Ascending aorta (tissue), 2 donors: ENCODE results near the gene C10orf90. TPM values are rescaled to one million over a fixed set of nuclear protein-coding genes. Genes with fewer than 3 reads are reported as not detected.

ENCODE experiments used
- DNase-seq, 2 donors: peaks; one replicate each; pipeline ENCODE4 v3.0.0-alpha.2; 2019; ENCODE audit warnings: low spot score in 2 of 2
- H3K27ac ChIP-seq, 2 donors: fragments of 200-600 bp; sonication (generic); one replicate each; pipeline ENCODE4 v1.5.1; 2016 to 2017; ENCODE audit warnings: mild to moderate bottlenecking in 1 of 2
- H3K27me3 ChIP-seq: fragments of 200-600 bp; sonication (generic); one replicate; pipeline ENCODE4 v1.5.1; 2017
- H3K36me3 ChIP-seq, 2 donors: fragments of 200-600 bp; sonication (generic); one replicate each; pipeline ENCODE4 v1.5.1; 2016
- H3K4me1 ChIP-seq, 2 donors: fragments of 200-600 bp; sonication (generic); one replicate each; pipeline ENCODE4 v1.5.1; 2016 to 2017; ENCODE audit warnings: mild to moderate bottlenecking in 1 of 2
- H3K4me3 ChIP-seq, 2 donors: fragments of 200-600 bp; sonication (generic); one replicate each; pipeline ENCODE4 v1.5.1; 2016 to 2017; ENCODE audit warnings: mild to moderate bottlenecking in 1 of 2
- H3K9me3 ChIP-seq, 2 donors: fragments of 200-600 bp; sonication (generic); one replicate each; pipeline ENCODE4 v1.5.1; 2016
- intact Hi-C: fragments of 100-400 bp; cut with DNase I; formaldehyde crosslinking; loops from one replicate; pipeline ENCODE4 v1.15.1; 2023
- total RNA-seq: library from RNA; depleted of rRNA; stranded (reverse); fragments of >200 nt; gene quantifications from one replicate; pipeline ENCODE4 v1.1.0, GENCODE V29; 2016
- TF ChIP-seq, protein P1 (sequence below), 3 experiments: fragments of 200-600 bp in 2 of 3; fragments of 450-650 bp in 1 of 3; sonication (generic) in 2 of 3; IDR thresholded peaks; one replicate each; pipeline ENCODE4 v1.5.1; 2016 to 2019; ENCODE audit warnings: antibody characterized with exemption in 3 of 3, mild to moderate bottlenecking in 1 of 3, moderate library complexity in 1 of 3

The C10orf90 gene
- total RNA-seq, 1 donor from 2014 or later: not detected

DNA sequence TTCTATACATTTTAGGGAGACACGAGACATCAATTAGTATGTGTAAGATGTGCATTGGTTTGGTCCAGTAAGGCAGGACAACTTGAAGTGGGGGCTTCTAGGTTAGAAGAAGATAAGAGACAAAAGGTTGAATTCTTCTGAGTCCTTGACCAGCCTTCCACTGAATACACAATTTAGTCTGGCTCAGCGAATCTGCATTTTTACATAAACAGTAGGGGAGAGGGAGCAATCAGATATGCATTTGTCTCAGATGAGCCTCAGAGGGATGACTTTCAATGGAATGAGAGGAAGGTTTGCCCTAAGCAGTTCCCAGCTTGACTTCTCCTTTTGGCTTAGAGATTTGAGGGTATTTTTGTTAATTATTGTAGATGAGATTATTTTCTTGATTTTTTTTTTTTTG, 20.0 kb upstream of the C10orf90 start:
- no peak overlapping the region for H3K27ac ChIP-seq
- no peaks in the 10 kb centered on the region for H3K27me3 ChIP-seq
- H3K4me3 ChIP-seq: no peak overlapping the region
- no peaks in the 10 kb centered on the region for H3K9me3 ChIP-seq
- intact Hi-C loops: no loop called here
- TF ChIP-seq, protein P1, sequence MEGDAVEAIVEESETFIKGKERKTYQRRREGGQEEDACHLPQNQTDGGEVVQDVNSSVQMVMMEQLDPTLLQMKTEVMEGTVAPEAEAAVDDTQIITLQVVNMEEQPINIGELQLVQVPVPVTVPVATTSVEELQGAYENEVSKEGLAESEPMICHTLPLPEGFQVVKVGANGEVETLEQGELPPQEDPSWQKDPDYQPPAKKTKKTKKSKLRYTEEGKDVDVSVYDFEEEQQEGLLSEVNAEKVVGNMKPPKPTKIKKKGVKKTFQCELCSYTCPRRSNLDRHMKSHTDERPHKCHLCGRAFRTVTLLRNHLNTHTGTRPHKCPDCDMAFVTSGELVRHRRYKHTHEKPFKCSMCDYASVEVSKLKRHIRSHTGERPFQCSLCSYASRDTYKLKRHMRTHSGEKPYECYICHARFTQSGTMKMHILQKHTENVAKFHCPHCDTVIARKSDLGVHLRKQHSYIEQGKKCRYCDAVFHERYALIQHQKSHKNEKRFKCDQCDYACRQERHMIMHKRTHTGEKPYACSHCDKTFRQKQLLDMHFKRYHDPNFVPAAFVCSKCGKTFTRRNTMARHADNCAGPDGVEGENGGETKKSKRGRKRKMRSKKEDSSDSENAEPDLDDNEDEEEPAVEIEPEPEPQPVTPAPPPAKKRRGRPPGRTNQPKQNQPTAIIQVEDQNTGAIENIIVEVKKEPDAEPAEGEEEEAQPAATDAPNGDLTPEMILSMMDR (IDR thresholded peaks at IDR 0.05): no peak
- no peaks in the 10 kb centered on the region for H3K4me1 ChIP-seq
- DNase-seq: no peak
- no peaks in the 10 kb centered on the region for H3K36me3 ChIP-seq

DNA sequence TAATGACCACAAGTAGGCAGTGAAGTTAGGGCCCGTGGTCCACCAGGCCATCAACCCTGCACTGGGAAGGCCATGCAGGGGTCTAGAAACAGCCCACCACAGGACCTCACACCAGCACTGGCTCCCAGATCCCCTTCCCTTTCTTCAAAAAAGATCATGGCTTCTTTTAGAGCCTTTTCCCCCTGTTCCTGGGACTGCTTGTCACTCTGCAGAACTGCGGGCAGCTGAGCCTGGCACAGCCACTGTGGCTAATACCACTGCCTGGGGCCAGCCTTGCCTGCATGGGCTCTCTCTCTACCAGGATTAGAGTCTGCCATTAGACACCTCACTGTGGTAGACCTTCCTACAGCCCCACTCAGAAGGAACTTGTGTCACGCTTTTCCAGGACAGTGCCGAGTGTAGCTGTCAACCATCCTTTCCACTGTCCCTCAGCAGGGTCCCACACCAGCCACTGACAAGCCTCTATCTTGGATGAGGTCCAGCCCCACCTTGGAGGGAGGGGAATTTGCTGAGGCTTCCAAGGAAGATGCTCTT, 19.0 kb upstream of the C10orf90 start:
- intact Hi-C loops: no loop called here
- Histone ChIP-seq H3K4me3 (no peak overlapping the region), H3K4me1 (no peaks in the 10 kb centered on the region), H3K27me3 (no peaks in the 10 kb centered on the region), H3K36me3 (no peaks in the 10 kb centered on the region), H3K9me3 (no peaks in the 10 kb centered on the region), H3K27ac (no peak overlapping the region)
- no peak for DNase-seq
- TF ChIP-seq, protein P1 (IDR thresholded peaks at IDR 0.05): no peak

DNA sequence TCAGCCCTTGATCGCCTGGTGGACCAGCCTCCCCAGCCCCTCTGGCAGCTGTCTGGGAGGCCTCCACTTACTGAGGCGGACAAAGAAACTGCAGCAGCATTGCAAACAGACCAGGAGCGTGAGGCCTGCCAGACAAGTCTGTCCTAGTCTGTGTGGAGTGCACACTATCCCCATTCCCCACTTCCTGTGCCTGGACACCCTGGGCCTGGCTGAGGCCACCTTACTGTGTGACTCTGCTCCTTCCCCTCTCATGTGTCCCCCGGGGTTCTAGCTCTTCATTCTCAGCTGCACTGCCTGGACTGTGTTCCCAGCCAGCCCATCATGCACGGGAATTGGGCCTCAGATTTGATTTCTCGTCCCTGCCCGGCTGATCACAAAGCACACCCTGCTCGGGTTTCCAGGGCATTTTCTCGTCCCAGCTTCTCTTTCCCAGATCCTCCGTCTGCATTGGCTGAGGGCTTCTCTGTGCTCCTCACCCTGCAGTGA, 16.7 kb upstream of the C10orf90 start:
- H3K4me1 ChIP-seq: no peaks in the 10 kb centered on the region
- H3K4me3 ChIP-seq: no peak overlapping the region
- no peak overlapping the region for H3K27ac ChIP-seq
- no peaks in the 10 kb centered on the region for H3K36me3 ChIP-seq
- intact Hi-C loops: no loop called here
- no peaks in the 10 kb centered on the region for H3K9me3 ChIP-seq
- no peaks in the 10 kb centered on the region for H3K27me3 ChIP-seq
- no peak for DNase-seq
- TF ChIP-seq, protein P1 (IDR thresholded peaks at IDR 0.05): no peak

DNA sequence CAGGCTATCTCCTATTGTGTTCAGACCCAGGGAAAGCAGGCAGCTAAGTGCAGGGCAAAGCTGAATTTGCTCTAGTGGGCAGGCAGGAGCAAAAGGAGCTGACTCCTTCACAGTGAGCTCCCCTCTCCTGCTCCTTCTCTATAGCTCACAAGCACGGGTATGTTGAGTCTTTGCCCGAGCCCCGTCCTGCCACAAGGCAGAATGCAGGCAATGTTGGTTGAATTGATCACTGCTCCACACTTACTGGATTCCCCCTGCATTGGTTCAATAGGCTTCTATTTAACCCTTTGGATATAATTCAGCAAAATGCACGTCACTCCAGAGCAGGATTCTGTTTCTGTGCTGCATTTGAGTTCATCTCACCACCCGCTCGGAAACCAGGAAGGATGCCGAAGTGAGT, 16.2 kb upstream of the C10orf90 start:
- intact Hi-C loops: no loop called here

DNA sequence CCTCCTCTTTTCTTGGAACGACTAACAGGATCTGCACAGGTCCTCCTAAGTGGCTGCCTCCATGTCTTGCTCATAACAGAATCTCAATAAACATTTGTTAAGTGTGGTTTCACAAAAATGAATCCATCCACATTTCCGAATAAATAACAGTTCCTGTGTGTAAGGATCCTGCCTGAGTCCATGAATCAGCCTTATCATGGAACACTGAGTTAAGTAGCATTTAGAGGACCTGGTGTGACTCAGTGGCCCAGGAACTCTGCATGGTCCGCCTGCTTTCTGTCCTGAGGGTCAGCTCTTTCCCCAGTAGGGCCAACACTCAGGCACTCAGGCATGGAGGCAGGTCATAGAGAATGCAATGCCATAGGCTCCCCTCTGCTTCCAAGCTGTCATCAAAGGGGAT, 15.8 kb upstream of the C10orf90 start:
- Histone ChIP-seq H3K9me3 (no peaks in the 10 kb centered on the region), H3K4me1 (no peaks in the 10 kb centered on the region), H3K27ac (no peak overlapping the region), H3K36me3 (no peaks in the 10 kb centered on the region), H3K27me3 (no peaks in the 10 kb centered on the region), H3K4me3 (no peak overlapping the region)
- DNase-seq: no peak
- intact Hi-C loops: no loop called here
- TF ChIP-seq, protein P1 (IDR thresholded peaks at IDR 0.05): no peak

More for the DNA sequence above, 16.2 kb upstream of the C10orf90 start:
- DNase-seq: no peak
- Histone ChIP-seq H3K9me3 (no peaks in the 10 kb centered on the region), H3K4me3 (no peak overlapping the region), H3K27me3 (no peaks in the 10 kb centered on the region), H3K4me1 (no peaks in the 10 kb centered on the region), H3K36me3 (no peaks in the 10 kb centered on the region), H3K27ac (no peak overlapping the region)
- TF ChIP-seq, protein P1 (IDR thresholded peaks at IDR 0.05): no peak

DNA sequence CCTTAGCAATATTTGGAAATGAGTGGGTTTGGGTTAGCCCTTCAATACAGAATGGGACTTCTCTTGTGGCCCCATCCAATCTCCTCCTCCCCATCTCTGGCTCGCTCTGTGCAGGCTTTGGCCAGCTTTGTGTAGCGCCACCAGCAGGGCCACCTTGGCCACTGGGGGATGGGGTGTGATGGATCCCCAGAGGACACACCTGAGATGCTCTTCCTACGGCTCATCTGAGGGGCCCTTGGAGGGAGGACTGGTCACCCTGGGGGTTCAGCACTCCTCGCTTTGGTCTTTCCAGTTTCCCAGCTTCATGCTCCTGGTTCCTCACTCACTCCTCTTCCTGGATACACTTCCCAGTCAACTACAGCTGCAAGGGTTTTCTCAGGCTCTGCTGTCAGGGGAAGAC, 15.3 kb upstream of the C10orf90 start:
- TF ChIP-seq, protein P1 (IDR thresholded peaks at IDR 0.05): no peak
- DNase-seq: no peak
- H3K27ac ChIP-seq: no peak overlapping the region
- H3K9me3 ChIP-seq: no peaks in the 10 kb centered on the region
- no peaks in the 10 kb centered on the region for H3K4me1 ChIP-seq
- no peaks in the 10 kb centered on the region for H3K36me3 ChIP-seq
- no peaks in the 10 kb centered on the region for H3K27me3 ChIP-seq
- no peak overlapping the region for H3K4me3 ChIP-seq
- intact Hi-C loops: no loop called here
